ENCODE data around the gene KCNJ6. TPM values are rescaled to one million over a fixed set of nuclear protein-coding genes. Genes with fewer than 3 reads are reported as not detected.

Gene KCNJ6
- total RNA-seq, 2 donors from 2014 or later = not detected

DNA sequence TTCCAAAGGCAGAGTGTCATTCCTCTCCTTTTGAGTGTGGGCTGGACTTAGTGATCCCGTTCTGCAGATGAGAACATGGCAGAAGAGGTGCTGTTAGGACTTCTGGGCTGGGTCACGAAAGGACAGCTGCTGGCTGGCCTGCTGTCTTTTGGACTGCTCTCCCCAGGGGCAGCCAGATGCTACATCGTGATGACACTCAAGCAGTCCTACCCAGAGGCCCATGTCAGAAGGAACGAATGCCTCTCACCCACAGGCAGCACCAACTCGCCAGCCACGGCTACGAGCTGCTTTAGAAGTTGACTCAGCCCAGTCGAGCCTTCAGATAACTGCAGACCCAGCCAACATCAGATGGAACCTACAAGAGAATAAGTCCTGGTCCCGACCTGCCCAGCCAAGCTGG, 156.5 kb downstream of the KCNJ6 start:
- no peaks in the 10 kb centered on the region for H3K9me3 Mint-ChIP-seq
- H3K4me1 Mint-ChIP-seq (ENCODE audit: low read depth in 2 of 2) = no peaks in the 10 kb centered on the region
- peaks cover 6 to 11% of the 10 kb centered on the region in 2 donors for H3K27me3 Mint-ChIP-seq
- no peaks in the 10 kb centered on the region for H3K36me3 Mint-ChIP-seq
- no peak overlapping the region for H3K27ac Mint-ChIP-seq
- H3K4me3 Mint-ChIP-seq = no peak overlapping the region
- ATAC-seq (no peak), DNase-seq (ENCODE audit: low spot score) (no peak)

- peak; percentile 3 to 21 for ATAC-seq
- Mint-ChIP-seq H3K4me1 (ENCODE audit: low read depth in 2 of 2) (no peaks in the 10 kb centered on the region), H3K27ac (no peak overlapping the region), H3K27me3 (peaks cover 3 to 12% of the 10 kb centered on the region in 2 donors), H3K36me3 (no peaks in the 10 kb centered on the region), H3K4me3 (no peak overlapping the region), H3K9me3 (no peaks in the 10 kb centered on the region)
- no peak for DNase-seq (ENCODE audit: low spot score)
These were observed 157.3 kb downstream of the KCNJ6 start for GRCh38 chr21:37758982-37759381.

DNA sequence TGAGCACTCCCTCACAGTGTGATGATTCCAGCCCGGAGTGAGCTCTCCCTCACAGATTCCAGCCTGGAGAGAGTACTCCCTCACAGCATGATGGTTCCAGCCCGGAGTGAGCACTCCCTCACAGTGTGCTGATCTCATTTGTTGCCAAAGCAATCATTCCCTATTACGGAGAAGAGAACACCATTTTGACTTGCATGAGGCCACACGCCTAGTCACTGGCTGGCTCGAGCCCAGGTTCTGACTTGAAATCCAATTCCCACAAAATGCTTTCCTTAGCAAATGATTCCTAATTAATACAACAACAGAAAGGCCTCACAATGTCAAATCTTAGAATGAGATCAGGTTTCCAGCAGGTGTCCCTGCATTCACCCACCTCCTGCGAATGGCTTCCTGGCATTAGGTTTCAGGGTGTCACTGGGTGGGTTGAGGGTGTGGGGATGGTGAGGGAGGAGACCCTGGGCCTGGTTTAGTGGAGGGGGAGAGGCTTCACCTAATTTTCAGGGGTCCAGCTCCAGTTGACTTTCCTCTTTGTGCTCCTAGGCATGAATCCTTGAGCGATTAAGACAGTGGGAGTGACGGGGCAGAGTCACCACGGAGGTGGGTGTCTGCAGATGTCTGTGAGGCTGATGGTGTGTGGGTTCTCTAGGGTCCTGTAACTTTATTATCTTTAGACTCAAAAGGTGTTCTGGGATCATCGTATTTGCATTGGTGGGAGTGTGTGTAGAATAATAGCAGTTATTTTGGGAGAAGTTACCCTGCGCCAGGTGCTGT, 158.5 kb downstream of the KCNJ6 start:
- Mint-ChIP-seq H3K36me3 (no peaks in the 10 kb centered on the region), H3K27me3 (peaks cover 0 to 15% of the 10 kb centered on the region in 2 donors), H3K27ac (no peak overlapping the region), H3K4me1 (ENCODE audit: low read depth in 2 of 2) (no peaks in the 10 kb centered on the region), H3K9me3 (no peaks in the 10 kb centered on the region), H3K4me3 (no peak overlapping the region)
- ATAC-seq (no peak), DNase-seq (ENCODE audit: low spot score) (no peak)

- ATAC-seq = no peak
- no peaks in the 10 kb centered on the region for H3K4me1 Mint-ChIP-seq (ENCODE audit: low read depth in 2 of 2)
- H3K4me3 Mint-ChIP-seq = no peak overlapping the region
- no peaks in the 10 kb centered on the region for H3K9me3 Mint-ChIP-seq
- no peak for DNase-seq (ENCODE audit: low spot score)
- no peak overlapping the region for H3K27ac Mint-ChIP-seq
- H3K27me3 Mint-ChIP-seq = peaks cover 20 to 26% of the 10 kb centered on the region in 2 donors
- H3K36me3 Mint-ChIP-seq = no peaks in the 10 kb centered on the region
These were observed 163.1 kb downstream of the KCNJ6 start for GRCh38 chr21:37753122-37753599.

GRCh38 chr21:37751268-37751975, 164.8 kb downstream of the KCNJ6 start:
- DNase-seq (ENCODE audit: low spot score) = no peak
- H3K27ac Mint-ChIP-seq = no peak overlapping the region
- peaks cover 29 to 30% of the 10 kb centered on the region in 2 donors for H3K27me3 Mint-ChIP-seq
- H3K4me1 Mint-ChIP-seq (ENCODE audit: low read depth in 2 of 2) = no peaks in the 10 kb centered on the region
- H3K4me3 Mint-ChIP-seq = no peak overlapping the region
- H3K36me3 Mint-ChIP-seq = no peaks in the 10 kb centered on the region
- H3K9me3 Mint-ChIP-seq = no peaks in the 10 kb centered on the region
- ATAC-seq = no peak

- Mint-ChIP-seq H3K27ac (no peak overlapping the region), H3K4me3 (no peak overlapping the region), H3K9me3 (no peaks in the 10 kb centered on the region), H3K4me1 (ENCODE audit: low read depth in 2 of 2) (no peaks in the 10 kb centered on the region), H3K27me3 (peaks cover 28 to 37% of the 10 kb centered on the region in 2 donors), H3K36me3 (no peaks in the 10 kb centered on the region)
- no peak for ATAC-seq
- no peak for DNase-seq (ENCODE audit: low spot score)
These were observed 167.1 kb downstream of the KCNJ6 start for GRCh38 chr21:37749132-37749531.

DNA sequence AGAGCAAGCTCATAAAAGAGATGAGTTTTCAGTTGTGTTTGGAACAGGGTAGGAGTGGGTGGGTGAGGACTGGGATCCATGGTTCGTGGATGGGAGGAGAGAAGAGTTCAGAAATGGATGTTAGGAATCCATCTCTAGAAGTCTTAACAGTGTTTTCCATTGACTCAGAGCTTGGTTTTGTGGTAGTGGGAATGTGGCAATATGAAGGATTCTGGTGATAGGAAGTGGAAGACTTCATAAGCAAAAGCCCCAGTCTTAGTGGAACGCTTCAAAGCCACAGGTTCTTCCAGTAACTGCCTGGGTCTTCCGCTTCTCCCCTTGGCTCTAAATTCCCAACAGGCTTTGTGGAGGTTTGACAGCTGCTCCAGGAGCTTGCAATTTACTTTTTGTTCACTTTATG, 167.9 kb downstream of the KCNJ6 start:
- DNase-seq (ENCODE audit: low spot score) = no peak
- H3K4me3 Mint-ChIP-seq = no peak overlapping the region
- no peak overlapping the region for H3K27ac Mint-ChIP-seq
- H3K9me3 Mint-ChIP-seq = no peaks in the 10 kb centered on the region
- H3K27me3 Mint-ChIP-seq = peaks cover 30 to 37% of the 10 kb centered on the region in 2 donors
- no peak for ATAC-seq
- no peaks in the 10 kb centered on the region for H3K4me1 Mint-ChIP-seq (ENCODE audit: low read depth in 2 of 2)
- no peaks in the 10 kb centered on the region for H3K36me3 Mint-ChIP-seq

DNA sequence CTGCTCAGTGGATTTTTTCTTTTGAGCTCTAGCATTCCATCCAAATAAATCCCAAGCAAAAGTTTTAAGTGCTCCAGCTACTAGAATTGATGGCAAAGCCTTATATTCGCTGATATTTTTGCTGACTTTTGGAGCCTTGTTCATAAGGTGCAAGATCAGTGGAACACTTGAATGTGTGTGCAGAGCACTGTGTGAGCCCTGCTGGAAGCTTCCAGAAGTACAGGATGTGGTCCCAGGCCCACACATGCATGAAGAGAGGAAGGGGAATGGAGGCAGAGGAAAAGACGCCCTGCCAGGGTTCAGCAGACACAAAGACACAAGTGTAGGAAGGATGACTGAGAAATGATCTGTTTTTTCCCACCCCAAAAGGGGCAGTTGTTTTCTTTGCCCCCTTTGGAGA, 169.4 kb downstream of the KCNJ6 start:
- Mint-ChIP-seq H3K27ac (no peak overlapping the region), H3K27me3 (peaks cover 29 to 38% of the 10 kb centered on the region in 2 donors), H3K9me3 (no peaks in the 10 kb centered on the region), H3K4me3 (no peak overlapping the region), H3K36me3 (no peaks in the 10 kb centered on the region), H3K4me1 (ENCODE audit: low read depth in 2 of 2) (no peaks in the 10 kb centered on the region)
- DNase-seq (ENCODE audit: low spot score) (no peak), ATAC-seq (no peak)

- no peak for DNase-seq (ENCODE audit: low spot score)
- Mint-ChIP-seq H3K4me3 (no peak overlapping the region), H3K36me3 (no peaks in the 10 kb centered on the region), H3K9me3 (no peaks in the 10 kb centered on the region), H3K27ac (no peak overlapping the region), H3K27me3 (peaks cover 25 to 42% of the 10 kb centered on the region in 2 donors), H3K4me1 (ENCODE audit: low read depth in 2 of 2) (no peaks in the 10 kb centered on the region)
- no peak for ATAC-seq
These were observed 171.7 kb downstream of the KCNJ6 start for GRCh38 chr21:37744551-37744950.

DNA sequence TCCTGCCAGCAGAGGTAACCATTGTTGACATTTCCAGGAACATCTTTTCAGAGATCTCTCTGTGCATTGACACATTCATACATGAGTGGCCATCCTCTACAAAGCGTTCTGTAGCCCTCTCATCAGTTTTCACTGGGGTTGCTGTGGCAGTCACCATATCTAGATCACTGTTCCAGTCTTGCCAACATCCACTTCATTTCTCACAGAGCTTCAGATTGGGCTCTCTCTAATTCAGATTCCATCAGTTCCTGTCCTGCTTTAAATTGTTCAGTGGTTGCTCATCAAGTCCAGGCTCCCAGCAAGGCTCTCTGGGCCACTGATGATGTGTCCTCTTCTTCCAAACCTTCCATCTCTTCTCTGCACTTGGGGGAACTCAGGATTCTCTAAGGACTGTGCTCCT, 173.7 kb downstream of the KCNJ6 start:
- DNase-seq (ENCODE audit: low spot score) (no peak), ATAC-seq (no peak)
- Mint-ChIP-seq H3K9me3 (no peaks in the 10 kb centered on the region), H3K36me3 (no peaks in the 10 kb centered on the region), H3K27me3 (peaks cover 28 to 49% of the 10 kb centered on the region in 2 donors), H3K4me3 (no peak overlapping the region), H3K27ac (no peak overlapping the region), H3K4me1 (ENCODE audit: low read depth in 2 of 2) (no peaks in the 10 kb centered on the region)

DNA sequence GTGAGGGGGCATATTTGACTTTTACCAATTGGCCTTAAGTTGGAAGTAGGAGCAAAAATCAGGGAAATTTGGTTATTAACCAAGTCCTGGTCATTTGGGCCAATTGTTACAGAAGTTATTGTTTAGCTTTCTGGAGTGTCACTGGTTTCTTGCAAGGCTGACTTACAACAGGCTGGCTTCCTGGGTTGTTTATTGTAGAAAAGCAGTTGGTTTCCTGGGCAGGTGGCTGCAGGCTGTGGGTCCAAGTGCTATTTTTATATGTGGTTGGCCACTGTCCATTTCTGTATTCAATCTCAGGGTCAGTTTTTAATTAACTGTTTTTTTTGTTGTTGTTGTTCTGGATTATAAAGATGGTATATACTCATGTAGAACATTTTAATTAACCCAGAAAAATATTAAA, 174.1 kb downstream of the KCNJ6 start:
- Mint-ChIP-seq H3K9me3 (no peaks in the 10 kb centered on the region), H3K4me3 (no peak overlapping the region), H3K4me1 (ENCODE audit: low read depth in 2 of 2) (no peaks in the 10 kb centered on the region), H3K36me3 (no peaks in the 10 kb centered on the region), H3K27me3 (peaks cover 26 to 46% of the 10 kb centered on the region in 2 donors), H3K27ac (no peak overlapping the region)
- ATAC-seq (no peak), DNase-seq (ENCODE audit: low spot score) (no peak)

- Mint-ChIP-seq H3K9me3 (no peaks in the 10 kb centered on the region), H3K36me3 (no peaks in the 10 kb centered on the region), H3K27me3 (peaks cover 21 to 42% of the 10 kb centered on the region in 2 donors), H3K4me3 (no peak overlapping the region), H3K4me1 (ENCODE audit: low read depth in 2 of 2) (no peaks in the 10 kb centered on the region), H3K27ac (no peak overlapping the region)
- DNase-seq (ENCODE audit: low spot score) (no peak), ATAC-seq (no peak)
These were observed 178.3 kb downstream of the KCNJ6 start for GRCh38 chr21:37737996-37738395.

GRCh38 chr21:37737507-37737906, 178.8 kb downstream of the KCNJ6 start:
- ATAC-seq (no peak), DNase-seq (ENCODE audit: low spot score) (no peak)
- Mint-ChIP-seq H3K36me3 (no peaks in the 10 kb centered on the region), H3K27me3 (peaks cover 17 to 37% of the 10 kb centered on the region in 2 donors), H3K4me3 (no peak overlapping the region), H3K27ac (no peak overlapping the region), H3K4me1 (ENCODE audit: low read depth in 2 of 2) (no peaks in the 10 kb centered on the region), H3K9me3 (no peaks in the 10 kb centered on the region)

- Mint-ChIP-seq H3K4me3 (no peak overlapping the region), H3K9me3 (no peaks in the 10 kb centered on the region)
- ATAC-seq = no peak
These were observed 181.4 kb downstream of the KCNJ6 start for GRCh38 chr21:37734846-37735245.

More at GRCh38 chr21:37734846-37735245, 181.4 kb downstream of the KCNJ6 start:
- no peaks in the 10 kb centered on the region for H3K36me3 Mint-ChIP-seq
- H3K27ac Mint-ChIP-seq = no peak overlapping the region
- no peak for DNase-seq (ENCODE audit: low spot score)
- H3K4me1 Mint-ChIP-seq (ENCODE audit: low read depth in 2 of 2) = no peaks in the 10 kb centered on the region
- peaks cover 22 to 37% of the 10 kb centered on the region in 2 donors for H3K27me3 Mint-ChIP-seq
